Ascending aorta (tissue), 2 donors: Measurements from ENCODE around the gene SHE. TPM values are rescaled to one million over a fixed set of nuclear protein-coding genes. Genes with fewer than 3 reads are reported as not detected.

Source experiments
- DNase-seq, 2 donors: peaks; one replicate each; pipeline ENCODE4 v3.0.0-alpha.2; 2019; ENCODE audit warnings: low spot score in 2 of 2
- H3K27ac ChIP-seq, 2 donors: fragments of 200-600 bp; sonication (generic); one replicate each; pipeline ENCODE4 v1.5.1; 2016 to 2017; ENCODE audit warnings: mild to moderate bottlenecking in 1 of 2
- H3K27me3 ChIP-seq: fragments of 200-600 bp; sonication (generic); one replicate; pipeline ENCODE4 v1.5.1; 2017
- H3K36me3 ChIP-seq, 2 donors: fragments of 200-600 bp; sonication (generic); one replicate each; pipeline ENCODE4 v1.5.1; 2016
- H3K4me1 ChIP-seq, 2 donors: fragments of 200-600 bp; sonication (generic); one replicate each; pipeline ENCODE4 v1.5.1; 2016 to 2017; ENCODE audit warnings: mild to moderate bottlenecking in 1 of 2
- H3K4me3 ChIP-seq, 2 donors: fragments of 200-600 bp; sonication (generic); one replicate each; pipeline ENCODE4 v1.5.1; 2016 to 2017; ENCODE audit warnings: mild to moderate bottlenecking in 1 of 2
- H3K9me3 ChIP-seq, 2 donors: fragments of 200-600 bp; sonication (generic); one replicate each; pipeline ENCODE4 v1.5.1; 2016
- intact Hi-C: fragments of 100-400 bp; cut with DNase I; formaldehyde crosslinking; loops from one replicate; pipeline ENCODE4 v1.15.1; 2023
- total RNA-seq: library from RNA; depleted of rRNA; stranded (reverse); fragments of >200 nt; gene quantifications from one replicate; pipeline ENCODE4 v1.1.0, GENCODE V29; 2016
- TF ChIP-seq, protein P1 (sequence below), 3 experiments: fragments of 200-600 bp in 2 of 3; fragments of 450-650 bp in 1 of 3; sonication (generic) in 2 of 3; IDR thresholded peaks; one replicate each; pipeline ENCODE4 v1.5.1; 2016 to 2019; ENCODE audit warnings: antibody characterized with exemption in 3 of 3, mild to moderate bottlenecking in 1 of 3, moderate library complexity in 1 of 3

SHE gene
- total RNA-seq, 1 donor from 2014 or later: 107 TPM

DNA sequence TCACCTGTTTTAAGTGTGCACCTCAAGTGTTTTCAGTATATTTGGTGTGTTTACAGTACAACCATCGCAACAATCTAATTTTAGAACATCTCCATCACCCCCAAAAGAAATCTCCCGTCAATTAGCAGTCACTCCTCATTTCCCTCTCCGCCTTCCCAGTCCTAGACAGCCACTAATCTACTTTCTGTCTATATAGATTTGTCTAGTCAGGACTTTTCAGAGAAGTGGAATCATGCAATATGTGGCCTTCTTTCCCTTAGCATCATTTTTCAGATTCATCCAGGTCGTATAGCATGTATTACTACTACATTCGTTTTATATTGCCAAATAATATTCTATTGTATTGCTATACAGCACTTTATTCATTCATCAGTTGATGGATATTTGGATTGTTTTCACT is 1.7 kb upstream of the SHE start:
- TF ChIP-seq, protein P1, sequence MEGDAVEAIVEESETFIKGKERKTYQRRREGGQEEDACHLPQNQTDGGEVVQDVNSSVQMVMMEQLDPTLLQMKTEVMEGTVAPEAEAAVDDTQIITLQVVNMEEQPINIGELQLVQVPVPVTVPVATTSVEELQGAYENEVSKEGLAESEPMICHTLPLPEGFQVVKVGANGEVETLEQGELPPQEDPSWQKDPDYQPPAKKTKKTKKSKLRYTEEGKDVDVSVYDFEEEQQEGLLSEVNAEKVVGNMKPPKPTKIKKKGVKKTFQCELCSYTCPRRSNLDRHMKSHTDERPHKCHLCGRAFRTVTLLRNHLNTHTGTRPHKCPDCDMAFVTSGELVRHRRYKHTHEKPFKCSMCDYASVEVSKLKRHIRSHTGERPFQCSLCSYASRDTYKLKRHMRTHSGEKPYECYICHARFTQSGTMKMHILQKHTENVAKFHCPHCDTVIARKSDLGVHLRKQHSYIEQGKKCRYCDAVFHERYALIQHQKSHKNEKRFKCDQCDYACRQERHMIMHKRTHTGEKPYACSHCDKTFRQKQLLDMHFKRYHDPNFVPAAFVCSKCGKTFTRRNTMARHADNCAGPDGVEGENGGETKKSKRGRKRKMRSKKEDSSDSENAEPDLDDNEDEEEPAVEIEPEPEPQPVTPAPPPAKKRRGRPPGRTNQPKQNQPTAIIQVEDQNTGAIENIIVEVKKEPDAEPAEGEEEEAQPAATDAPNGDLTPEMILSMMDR (IDR thresholded peaks at IDR 0.05): no peak
- no peak overlapping the region for H3K4me3 ChIP-seq
- intact Hi-C loops: no loop called here
- no peak for DNase-seq
- H3K9me3 ChIP-seq: no peaks in the 10 kb centered on the region
- H3K36me3 ChIP-seq: no peaks in the 10 kb centered on the region
- H3K27me3 ChIP-seq: peaks cover 11% of the 10 kb centered on the region
- peaks cover 3 to 4% of the 10 kb centered on the region in 2 donors for H3K4me1 ChIP-seq
- no peak overlapping the region for H3K27ac ChIP-seq

DNA sequence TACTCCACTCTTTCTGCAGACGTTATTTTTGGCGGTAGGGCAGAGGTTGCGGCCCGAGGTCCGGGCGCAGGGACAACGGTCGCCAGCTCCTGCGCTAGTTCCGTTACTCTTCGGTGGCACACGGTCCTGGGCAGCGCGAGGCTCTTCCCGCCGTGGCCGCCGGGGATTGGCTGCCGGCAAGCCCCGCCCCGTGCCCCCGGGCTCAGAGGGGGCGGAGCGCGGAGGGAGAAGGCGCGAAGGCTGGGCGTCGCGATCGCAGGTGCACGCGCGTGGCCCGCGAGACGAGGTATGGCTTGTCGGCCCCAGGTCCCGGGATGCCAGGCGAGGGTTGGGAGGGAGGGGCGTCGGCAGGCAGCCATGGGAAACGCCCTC is 518 bp upstream of the SHE start:
- TF ChIP-seq, protein P1 (IDR thresholded peaks at IDR 0.05): no peak
- peak overlapping the region; percentile 54 to 61 for H3K4me3 ChIP-seq
- intact Hi-C loops: no loop called here
- peaks cover 11% of the 10 kb centered on the region for H3K27me3 ChIP-seq
- no peaks in the 10 kb centered on the region for H3K36me3 ChIP-seq
- H3K4me1 ChIP-seq: peaks cover 3 to 4% of the 10 kb centered on the region in 2 donors
- no peaks in the 10 kb centered on the region for H3K9me3 ChIP-seq
- no peak for DNase-seq
- no peak overlapping the region for H3K27ac ChIP-seq

DNA sequence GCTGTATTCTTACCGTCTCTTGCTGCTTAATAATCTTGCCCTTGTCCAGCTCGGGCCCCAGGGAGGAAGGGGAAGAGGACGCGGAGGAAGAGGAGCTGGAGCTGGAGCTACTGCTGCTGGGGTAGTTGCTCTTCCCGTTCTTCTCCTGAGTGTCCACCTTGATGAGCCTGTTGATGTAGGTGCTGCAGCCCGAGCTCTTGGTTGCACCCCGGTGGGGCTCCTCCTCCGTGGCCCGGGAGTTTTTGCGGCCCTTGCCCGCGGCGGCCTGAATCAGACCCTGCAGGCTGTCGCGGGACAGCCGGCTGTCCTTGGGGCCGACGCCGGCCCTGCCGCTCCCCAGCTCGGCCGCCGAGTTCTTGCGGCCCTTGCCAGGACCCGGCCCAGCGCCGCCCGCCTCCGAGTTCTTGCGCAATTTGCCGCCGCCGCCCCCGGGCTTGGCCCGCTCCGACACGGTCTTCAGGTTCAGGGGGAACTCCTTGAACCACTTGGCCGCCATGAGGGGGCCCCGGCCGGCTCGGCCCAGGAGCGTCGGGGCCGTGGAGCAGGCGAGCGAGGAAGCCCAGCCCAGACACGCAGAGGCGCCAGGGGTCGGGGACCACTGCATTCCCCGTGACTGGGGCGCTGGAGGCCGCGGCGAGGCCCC is 668 bp downstream of the SHE start:
- TF ChIP-seq, protein P1 (IDR thresholded peaks at IDR 0.05): no peak
- H3K4me1 ChIP-seq: peaks cover 3 to 4% of the 10 kb centered on the region in 2 donors
- no peaks in the 10 kb centered on the region for H3K36me3 ChIP-seq
- DNase-seq: peak in 1 of 2 donors; percentile 71
- peak overlapping the region; percentile 54 to 61 for H3K4me3 ChIP-seq
- peak overlapping the region in 1 of 2 donors; percentile 32 for H3K27ac ChIP-seq
- H3K9me3 ChIP-seq: no peaks in the 10 kb centered on the region
- intact Hi-C loops: no loop called here
- H3K27me3 ChIP-seq: peaks cover 11% of the 10 kb centered on the region

DNA sequence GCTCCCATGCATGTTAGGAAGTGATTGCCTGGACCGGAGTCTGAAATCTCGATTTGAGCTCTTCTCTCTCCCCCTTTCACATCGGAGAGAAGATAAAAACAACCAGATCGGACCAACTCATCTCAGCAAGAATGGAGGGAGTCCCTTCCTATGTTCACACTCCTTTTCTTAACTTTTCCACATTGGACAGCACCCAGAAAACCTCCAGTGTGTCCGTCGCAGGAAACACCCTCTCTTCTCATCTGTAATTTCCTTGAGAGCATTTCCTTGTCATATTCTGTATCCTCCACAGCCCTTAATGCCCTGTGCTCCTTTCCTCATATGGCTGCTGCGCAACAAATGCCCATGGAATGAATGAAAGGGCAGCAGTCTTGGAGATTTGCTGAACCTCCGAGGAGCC is 1.7 kb downstream of the SHE start:
- no peak for DNase-seq
- no peak overlapping the region for H3K27ac ChIP-seq
- peak overlapping the region; percentile 54 to 61 for H3K4me3 ChIP-seq
- TF ChIP-seq, protein P1 (IDR thresholded peaks at IDR 0.05): no peak
- no peaks in the 10 kb centered on the region for H3K9me3 ChIP-seq
- no peaks in the 10 kb centered on the region for H3K36me3 ChIP-seq
- peaks cover 11% of the 10 kb centered on the region for H3K27me3 ChIP-seq
- H3K4me1 ChIP-seq: peaks cover 3 to 4% of the 10 kb centered on the region in 2 donors
- intact Hi-C loops: no loop called here

DNA sequence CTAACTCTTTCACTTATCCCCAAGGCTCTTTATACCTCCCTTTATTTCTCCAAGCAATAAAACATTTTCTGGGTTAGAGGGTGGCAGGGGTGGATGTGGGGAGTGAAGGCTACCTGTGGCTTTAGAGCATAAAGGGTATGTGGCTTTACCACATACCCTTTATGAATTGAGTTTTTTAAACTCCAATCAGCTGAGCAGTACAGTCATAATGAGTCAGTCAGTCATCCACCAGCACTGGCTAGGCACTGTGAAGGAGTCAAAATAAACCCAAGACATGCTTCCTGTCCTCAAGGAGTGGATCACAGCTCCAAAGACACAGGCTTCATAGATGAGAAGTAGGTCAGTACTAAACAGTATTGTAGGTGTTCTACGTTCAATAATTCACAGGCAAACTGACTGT is 2.8 kb downstream of the SHE start:
- DNase-seq: no peak
- intact Hi-C loops: no loop called here
- TF ChIP-seq, protein P1 (IDR thresholded peaks at IDR 0.05): no peak
- peaks cover 3 to 4% of the 10 kb centered on the region in 2 donors for H3K4me1 ChIP-seq
- H3K27ac ChIP-seq: no peak overlapping the region
- no peaks in the 10 kb centered on the region for H3K9me3 ChIP-seq
- H3K27me3 ChIP-seq: peaks cover 11% of the 10 kb centered on the region
- no peak overlapping the region for H3K4me3 ChIP-seq
- H3K36me3 ChIP-seq: no peaks in the 10 kb centered on the region
